HCT116 (cell line): ENCODE data around the gene TSPEAR. TPM values are rescaled to one million over a fixed set of nuclear protein-coding genes. Genes with fewer than 3 reads are reported as not detected.

Experiments
- ATAC-seq: fragments of 200-7000 bp; cut with Tn5 transposase; 2 replicates; pipeline ENCODE4 v1.9.1; 2020; ENCODE audit warnings: mild to moderate bottlenecking, moderate library complexity
- BruUV-seq: library from RNA; stranded (reverse); fragments of 400-500 nt; replicated peaks from 2 replicates; lab custom pipeline; 2021; lab: Mats Ljungman, UMichigan
- CTCF ChIA-PET: fragments of 300-600 bp; sonication (Branson Sonifier 250); formaldehyde crosslinking; loops from one replicate; lab custom pipeline; 2021; ENCODE audit warnings: antibody characterized with exemption; lab: Charles Lee
- POLR2A ChIA-PET: fragments of 300-600, 350-600 bp; sonication (Branson Sonifier 250); formaldehyde crosslinking; loops from one replicate; lab custom pipeline; 2021; ENCODE audit warnings: antibody characterized with exemption; lab: Charles Lee
- RAD21 ChIA-PET, 2 experiments: fragments of 300-600 bp; sonication (Branson Sonifier 250); formaldehyde crosslinking; loops; one replicate each; lab custom pipeline; 2023; ENCODE audit warnings: low total read pairs in 2 of 2; ENCODE audit not compliant: uncharacterized antibody in 2 of 2, unreplicated experiment in 2 of 2, low non-redundant PET in 1 of 2; lab: Charles Lee
- DNase-seq: peaks from one replicate; pipeline ENCODE4 v3.0.0-alpha.2; 2010; ENCODE audit warnings: low read depth, low spot score
- H2AFZ ChIP-seq: fragments of 200-600 bp; shearing (Covaris generic), sonication (generic); 2 replicates; pipeline ENCODE4 v1.6.1; 2017; ENCODE audit warnings: low read depth, mixed run types, mixed read lengths, antibody characterized with exemption, low read length; ENCODE audit not compliant: poor library complexity, severe bottlenecking
- H3K27ac ChIP-seq: 2 replicates; pipeline ENCODE4 v1.5.1; 2012; ENCODE audit warnings: low read depth, low read length
- H3K27me3 ChIP-seq: fragments of 200-600 bp; sonication (generic); 2 replicates; pipeline ENCODE4 v1.6.1; 2016; ENCODE audit warnings: mixed run types, low read length, mixed read lengths; ENCODE audit not compliant: insufficient read depth
- H3K36me3 ChIP-seq, 2 experiments: fragments of 200-500 bp in 1 of 2; fragments of 200-600 bp in 1 of 2; sonication (Bioruptor generic) in 1 of 2; sonication (generic) in 1 of 2; 2 replicates each; pipeline versions ENCODE4 v1.5.1 to v1.6.1; 2014 to 2016; ENCODE audit warnings: low read length in 2 of 2, inconsistent platforms in 1 of 2, mixed read lengths in 1 of 2, mixed run types in 1 of 2; ENCODE audit not compliant: insufficient read depth in 2 of 2, control insufficient read depth in 1 of 2
- H3K4me1 ChIP-seq, 2 experiments: fragments of 200-600 bp in 1 of 2; sonication (generic) in 1 of 2; 2 replicates each; pipeline versions ENCODE4 v1.5.1 to v1.6.1; 2012 to 2017; ENCODE audit warnings: low read length in 2 of 2, inconsistent platforms in 1 of 2, mild to moderate bottlenecking in 1 of 2, mixed read lengths in 1 of 2, mixed run types in 1 of 2, moderate library complexity in 1 of 2; ENCODE audit not compliant: insufficient read depth in 2 of 2, control insufficient read depth in 1 of 2
- H3K4me2 ChIP-seq: fragments of 200-600 bp; sonication (generic); 2 replicates; pipeline ENCODE4 v1.6.1; 2017; ENCODE audit warnings: mixed run types, low read length, mixed read lengths
- H3K4me3 ChIP-seq, 2 experiments: fragments of 200-600 bp in 1 of 2; sonication (generic) in 1 of 2; replicated peaks in 1 of 2; 2 replicates each; pipeline ENCODE4 v1.5.1; 2011 to 2016; ENCODE audit warnings: low read length in 2 of 2, control low read depth in 1 of 2, low read depth in 1 of 2, mild to moderate bottlenecking in 1 of 2, mixed read lengths in 1 of 2, mixed run types in 1 of 2
- H3K79me2 ChIP-seq: fragments of 200-600 bp; sonication (generic); 2 replicates; pipeline ENCODE4 v1.6.1; 2017; ENCODE audit warnings: mild to moderate bottlenecking, mixed run types, low read length, moderate library complexity, mixed read lengths; ENCODE audit not compliant: insufficient read depth
- H3K9ac ChIP-seq: fragments of 200-600 bp; sonication (generic); 2 replicates; pipeline ENCODE4 v1.6.1; 2016; ENCODE audit warnings: low read length, mixed read lengths
- H3K9me2 ChIP-seq: fragments of 200-600 bp; sonication (generic), shearing (Covaris generic); 2 replicates; pipeline ENCODE4 v1.6.1; 2017; ENCODE audit warnings: mixed run types, mild to moderate bottlenecking, moderate library complexity; ENCODE audit not compliant: insufficient read depth
- H3K9me3 ChIP-seq, 2 experiments: fragments of 200-500 bp in 1 of 2; fragments of 200-600 bp in 1 of 2; sonication (Bioruptor generic) in 1 of 2; sonication (generic) in 1 of 2; 2 replicates each; pipeline ENCODE4 v1.6.1; 2014 to 2017; ENCODE audit warnings: low read length in 2 of 2, mixed read lengths in 2 of 2, inconsistent platforms in 1 of 2, low read depth in 1 of 2, mild to moderate bottlenecking in 1 of 2, mixed run types in 1 of 2, moderate library complexity in 1 of 2; ENCODE audit not compliant: control insufficient read depth in 1 of 2, insufficient read depth in 1 of 2
- H4K20me1 ChIP-seq: fragments of 200-600 bp; sonication (generic), shearing (Covaris generic); 2 replicates; pipeline ENCODE4 v1.6.1; 2017; ENCODE audit warnings: mixed run types, mild to moderate bottlenecking, moderate library complexity; ENCODE audit not compliant: insufficient read depth
- CBX3 ChIP-seq: IDR thresholded peaks from 2 replicates; pipeline ENCODE4 v1.6.1; 2012; ENCODE audit warnings: low read depth
- CEBPB ChIP-seq: IDR thresholded peaks from 2 replicates; pipeline ENCODE4 v1.6.1; 2012; ENCODE audit warnings: low read depth
- CTCF ChIP-seq, 3 experiments: fragments of 200-600 bp in 1 of 3; sonication (generic) in 1 of 3; IDR thresholded peaks in 2 of 3; conservative IDR thresholded peaks in 1 of 3; 2 replicates each; pipeline ENCODE4 v1.5.1; 2012 to 2017; ENCODE audit warnings: low read depth in 2 of 3, low read length in 2 of 3, antibody characterized with exemption in 1 of 3, borderline replicate concordance in 1 of 3, control low read depth in 1 of 3, mild to moderate bottlenecking in 1 of 3, mixed read lengths in 1 of 3, mixed run types in 1 of 3, moderate library complexity in 1 of 3; ENCODE audit not compliant: insufficient read depth in 1 of 3
- EGR1 ChIP-seq: IDR thresholded peaks from 2 replicates; pipeline ENCODE4 v1.6.1; 2012; ENCODE audit warnings: low read depth
- EZH2 ChIP-seq: fragments of 200-600 bp; sonication (generic); IDR thresholded peaks from 2 replicates; pipeline ENCODE4 v1.6.1; 2017; ENCODE audit warnings: antibody characterized with exemption, mixed run types
- JUND ChIP-seq: IDR thresholded peaks from 2 replicates; pipeline ENCODE4 v1.6.1; 2012
- POLR2A ChIP-seq: IDR thresholded peaks from 2 replicates; pipeline ENCODE4 v1.7.0; 2011; ENCODE audit warnings: borderline replicate concordance; ENCODE audit not compliant: insufficient read depth, insufficient read length; ENCODE audit errors: extremely low read depth
- POLR2AphosphoS5 ChIP-seq: IDR thresholded peaks from 2 replicates; pipeline ENCODE4 v1.6.1; 2011; ENCODE audit warnings: mild to moderate bottlenecking, low read depth, low read length, moderate library complexity
- RAD21 ChIP-seq: IDR thresholded peaks from 2 replicates; pipeline ENCODE4 v1.6.1; 2012; ENCODE audit warnings: low read depth, mild to moderate bottlenecking
- SIN3A ChIP-seq: IDR thresholded peaks from 2 replicates; pipeline ENCODE4 v1.6.1; 2012; ENCODE audit warnings: low read depth
- SP1 ChIP-seq: IDR thresholded peaks from 2 replicates; pipeline ENCODE4 v1.6.1; 2012; ENCODE audit warnings: low read depth
- ZFX ChIP-seq: fragments of 450-650 bp; IDR thresholded peaks from 2 replicates; pipeline ENCODE4 v1.6.1; 2017
- ZNF274 ChIP-seq: fragments of 200-500 bp; sonication (Bioruptor generic); IDR thresholded peaks from 2 replicates; pipeline ENCODE4 v1.6.1; 2014; ENCODE audit warnings: mild to moderate bottlenecking, low read depth, low read length, inconsistent platforms
- intact Hi-C: fragments of 100-400 bp; cut with micrococcal nuclease; formaldehyde crosslinking; loops from 2 replicates; pipeline ENCODE4 v1.10.0; 2022
- total RNA-seq: library from RNA; stranded (reverse); gene quantifications from one replicate; pipeline ENCODE4 v1.2.1, GENCODE V29; 2021; ENCODE audit not compliant: unreplicated experiment
- TF ChIP-seq, protein P1 (sequence below): IDR thresholded peaks from 2 replicates; pipeline ENCODE4 v1.6.1; 2012

TSPEAR gene
- total RNA-seq, 1 experiment from 2014 or later, result not detected

DNA sequence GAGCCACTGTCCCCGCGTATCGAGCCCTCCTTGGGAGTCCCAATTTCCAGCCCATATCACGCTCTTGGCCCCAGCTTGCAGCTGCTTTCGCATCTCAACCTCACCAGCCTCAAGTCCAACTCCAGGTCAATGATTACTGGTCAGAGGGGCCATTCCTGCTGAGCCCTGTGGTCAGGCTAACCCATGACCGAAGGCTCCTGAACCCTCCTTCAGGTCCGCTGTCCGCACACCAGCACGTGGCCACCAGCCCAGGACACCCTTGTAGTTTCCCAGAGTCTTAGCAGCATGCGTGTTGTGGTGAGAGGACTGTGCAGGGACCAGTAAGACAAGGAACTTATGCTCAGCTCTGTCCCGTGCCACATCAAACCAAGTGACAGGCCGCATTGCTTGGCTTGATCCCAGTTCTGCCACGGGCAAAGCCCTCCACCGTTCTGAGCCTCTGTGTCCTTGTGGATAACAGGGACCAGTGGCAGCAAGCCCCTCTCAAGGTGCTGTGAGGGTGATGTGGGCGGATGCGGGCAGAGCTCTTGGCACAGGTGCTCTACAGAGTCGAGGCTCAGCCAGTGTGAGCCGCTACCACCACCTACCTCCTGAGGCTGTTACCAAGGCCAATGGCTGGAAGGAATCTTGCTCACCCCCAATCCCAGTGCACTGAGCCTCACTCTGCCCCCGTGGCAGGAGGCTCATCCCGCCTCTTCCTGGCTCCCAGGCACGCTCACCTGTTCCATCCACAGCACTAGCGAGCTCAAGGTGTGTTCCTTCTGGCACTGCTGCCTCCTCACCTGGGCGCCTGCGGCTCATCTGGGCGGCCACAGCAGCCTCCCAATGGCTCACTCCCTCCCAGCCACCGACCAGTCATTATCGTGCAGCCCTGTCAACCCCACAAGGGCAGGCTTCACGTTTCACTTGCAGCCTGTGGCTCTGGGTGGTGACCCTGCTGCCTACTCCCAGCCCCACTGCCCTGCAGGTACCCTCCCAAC, 191.7 kb downstream of the TSPEAR start:
- Histone ChIP-seq H3K9ac (no peak overlapping the region), H4K20me1 (no peaks in the 10 kb centered on the region), H3K4me3 (no peak overlapping the region), H3K9me3 (peaks cover 3 to 17% of the 10 kb centered on the region in 2 experiments; a peak in 1 of 4 replicates), H3K9me2 (no peaks in the 10 kb centered on the region), H3K36me3 (no peaks in the 10 kb centered on the region), H2AFZ (no peak overlapping the region), H3K4me2 (no peak overlapping the region), H3K4me1 (peaks cover 3 to 13% of the 10 kb centered on the region in 2 experiments; a peak in 2 of 4 replicates), H3K79me2 (peaks cover 12% of the 10 kb centered on the region; the same call in 1 of the 2 replicates), H3K27ac (no peak overlapping the region), H3K27me3 (no peaks in the 10 kb centered on the region)
- ChIA-PET POLR2A (no interaction called here), CTCF (no interaction called here), RAD21 (no interaction called here)
- no peak for TF ChIP-seq JUND
- no peak for TF ChIP-seq EGR1
- TF ChIP-seq ZFX, result no peak
- TF ChIP-seq CTCF (IDR thresholded peaks at IDR 0.05 in 2 of 3, conservative IDR thresholded peaks at IDR 0.05 in 1 of 3; ENCODE audit: borderline replicate concordance in 1 of 3, insufficient read depth in 1 of 3, low read depth in 2 of 3, low read length in 2 of 3), result no peak
- TF ChIP-seq ZNF274, result no peak
- no peak for TF ChIP-seq SP1
- TF ChIP-seq SIN3A, result no peak
- no peak for TF ChIP-seq POLR2AphosphoS5
- TF ChIP-seq RAD21, result no peak
- no peak for TF ChIP-seq CEBPB
- TF ChIP-seq, protein P1, sequence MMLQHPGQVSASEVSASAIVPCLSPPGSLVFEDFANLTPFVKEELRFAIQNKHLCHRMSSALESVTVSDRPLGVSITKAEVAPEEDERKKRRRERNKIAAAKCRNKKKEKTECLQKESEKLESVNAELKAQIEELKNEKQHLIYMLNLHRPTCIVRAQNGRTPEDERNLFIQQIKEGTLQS, result no peak
- no peak for TF ChIP-seq EZH2
- no peak for TF ChIP-seq POLR2A
- no peak for TF ChIP-seq CBX3
- no peak for DNase-seq
- no peak for ATAC-seq
- intact Hi-C loops, result loop anchor here (10.0 kb wide), 1 partner anchor 615 kb away; no protein-coding TSS in a partner anchor
- BruUV-seq, result no TSS peak
